WERI-Rb-1 (cell line): ENCODE data around the gene PI4KB.

Source experiments
- DNase-seq: peaks from one replicate; pipeline ENCODE4 v3.0.0-alpha.2; 2020
- H3K27ac ChIP-seq: fragments of 250-450 bp; sonication (Bioruptor Pico); 2 replicates; pipeline ENCODE4 v1.5.1; 2020; ENCODE audit warnings: mild to moderate bottlenecking, moderate library complexity
- H3K27me3 ChIP-seq: fragments of 250-450 bp; sonication (Bioruptor Pico); 2 replicates; pipeline ENCODE4 v1.5.1; 2021; ENCODE audit warnings: mild to moderate bottlenecking, low read depth, moderate library complexity; ENCODE audit not compliant: insufficient read depth, severe bottlenecking
- H3K36me3 ChIP-seq: fragments of 250-450 bp; sonication (Bioruptor Pico); 2 replicates; pipeline ENCODE4 v1.5.1; 2020; ENCODE audit warnings: mild to moderate bottlenecking, moderate library complexity
- H3K4me3 ChIP-seq: 2 replicates; pipeline ENCODE4 v1.5.1; 2011; ENCODE audit warnings: low read depth, mild to moderate bottlenecking, control low read depth, low read length
- H3K9me3 ChIP-seq: fragments of 250-450 bp; sonication (Bioruptor Pico); 2 replicates; pipeline ENCODE4 v1.5.1; 2021; ENCODE audit warnings: mild to moderate bottlenecking, moderate library complexity; ENCODE audit not compliant: severe bottlenecking
- CTCF ChIP-seq: IDR thresholded peaks from 2 replicates; pipeline ENCODE4 v1.5.1; 2011; ENCODE audit warnings: low read depth, mild to moderate bottlenecking, control low read depth, inconsistent platforms, low read length

The PI4KB gene

GRCh38 chr1:151311589-151312331 is 15.5 kb downstream of the PI4KB start:
- DNase-seq = no peak
- no peak overlapping the region for H3K4me3 ChIP-seq
- no peaks in the 10 kb centered on the region for H3K9me3 ChIP-seq
- H3K36me3 ChIP-seq = peaks cover 98% of the 10 kb centered on the region
- no peaks in the 10 kb centered on the region for H3K27me3 ChIP-seq
- no peak for TF ChIP-seq CTCF
- H3K27ac ChIP-seq = no peak overlapping the region

- Histone ChIP-seq H3K36me3 (peaks cover 98% of the 10 kb centered on the region), H3K27me3 (no peaks in the 10 kb centered on the region), H3K9me3 (no peaks in the 10 kb centered on the region), H3K4me3 (no peak overlapping the region), H3K27ac (no peak overlapping the region)
- no peak for TF ChIP-seq CTCF
- no peak for DNase-seq
These were observed 16.2 kb downstream of the PI4KB start for GRCh38 chr1:151311011-151311410.

GRCh38 chr1:151309811-151310323 is 17.3 kb downstream of the PI4KB start:
- H3K27ac ChIP-seq = no peak overlapping the region
- DNase-seq = peak; percentile 54

GRCh38 chr1:151294742-151295462 is 32.3 kb downstream of the PI4KB start:
- no peak for TF ChIP-seq CTCF
- DNase-seq = no peak
- Histone ChIP-seq H3K27ac (peak overlapping the region; percentile 39), H3K27me3 (no peaks in the 10 kb centered on the region), H3K9me3 (no peaks in the 10 kb centered on the region), H3K4me3 (no peak overlapping the region), H3K36me3 (peaks cover 96% of the 10 kb centered on the region)

More at GRCh38 chr1:151309811-151310323, 17.3 kb downstream of the PI4KB start:
- Histone ChIP-seq H3K27me3 (no peaks in the 10 kb centered on the region), H3K9me3 (no peaks in the 10 kb centered on the region), H3K36me3 (peaks cover 98% of the 10 kb centered on the region), H3K4me3 (no peak overlapping the region)
- TF ChIP-seq CTCF = no peak

- Histone ChIP-seq H3K4me3 (no peak overlapping the region), H3K9me3 (no peaks in the 10 kb centered on the region), H3K27ac (peak overlapping the region; percentile 3), H3K27me3 (no peaks in the 10 kb centered on the region), H3K36me3 (peaks cover 96% of the 10 kb centered on the region)
- DNase-seq = no peak
- TF ChIP-seq CTCF = no peak
These were observed 34.1 kb downstream of the PI4KB start for GRCh38 chr1:151293093-151293492.
